Gastroesophageal sphincter (tissue), 3 donors: ENCODE data around the gene HK2.

ENCODE experiments used
- POLR2A ChIP-seq, 2 donors: fragments of 450-650 bp; IDR thresholded peaks; one replicate each; pipeline ENCODE4 v1.6.1; 2017; ENCODE audit warnings: antibody characterized with exemption in 2 of 2, mild to moderate bottlenecking in 2 of 2, moderate library complexity in 1 of 2
- POLR2AphosphoS5 ChIP-seq: sonication (generic); formaldehyde crosslinking; IDR thresholded peaks from one replicate; pipeline ENCODE4 v1.6.1; 2017; ENCODE audit warnings: antibody characterized with exemption
- TF ChIP-seq, protein P1 (sequence below), 4 experiments: fragments of 200-600 bp in 2 of 4; fragments of 450-650 bp in 2 of 4; sonication (generic) in 1 of 4; IDR thresholded peaks; one replicate each; pipeline ENCODE4 v1.5.1; 2017 to 2019; ENCODE audit warnings: antibody characterized with exemption in 4 of 4, mild to moderate bottlenecking in 2 of 4, moderate library complexity in 2 of 4

DNA sequence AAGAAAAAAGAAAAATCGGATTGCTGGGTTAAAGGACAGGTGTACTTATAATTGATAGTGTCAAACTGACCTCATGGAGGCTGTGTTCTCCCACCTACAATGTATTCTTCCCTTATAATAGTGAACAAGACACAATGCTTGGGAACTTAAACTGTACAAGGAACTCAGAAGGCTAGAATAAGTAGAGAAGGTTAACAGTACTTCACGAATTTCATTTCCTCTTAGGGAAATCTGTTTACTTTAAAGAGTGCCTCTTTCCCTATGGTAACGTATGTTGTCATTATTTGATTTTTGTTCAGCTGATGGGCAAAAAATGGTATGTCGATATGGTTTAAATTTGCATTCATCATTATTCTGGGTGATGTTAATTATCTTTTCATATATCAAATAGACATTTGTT is 9.2 kb upstream of the HK2 start:
- TF ChIP-seq POLR2AphosphoS5 (no peak), POLR2A (IDR thresholded peaks at IDR 0.05) (no peak)
- TF ChIP-seq, protein P1, sequence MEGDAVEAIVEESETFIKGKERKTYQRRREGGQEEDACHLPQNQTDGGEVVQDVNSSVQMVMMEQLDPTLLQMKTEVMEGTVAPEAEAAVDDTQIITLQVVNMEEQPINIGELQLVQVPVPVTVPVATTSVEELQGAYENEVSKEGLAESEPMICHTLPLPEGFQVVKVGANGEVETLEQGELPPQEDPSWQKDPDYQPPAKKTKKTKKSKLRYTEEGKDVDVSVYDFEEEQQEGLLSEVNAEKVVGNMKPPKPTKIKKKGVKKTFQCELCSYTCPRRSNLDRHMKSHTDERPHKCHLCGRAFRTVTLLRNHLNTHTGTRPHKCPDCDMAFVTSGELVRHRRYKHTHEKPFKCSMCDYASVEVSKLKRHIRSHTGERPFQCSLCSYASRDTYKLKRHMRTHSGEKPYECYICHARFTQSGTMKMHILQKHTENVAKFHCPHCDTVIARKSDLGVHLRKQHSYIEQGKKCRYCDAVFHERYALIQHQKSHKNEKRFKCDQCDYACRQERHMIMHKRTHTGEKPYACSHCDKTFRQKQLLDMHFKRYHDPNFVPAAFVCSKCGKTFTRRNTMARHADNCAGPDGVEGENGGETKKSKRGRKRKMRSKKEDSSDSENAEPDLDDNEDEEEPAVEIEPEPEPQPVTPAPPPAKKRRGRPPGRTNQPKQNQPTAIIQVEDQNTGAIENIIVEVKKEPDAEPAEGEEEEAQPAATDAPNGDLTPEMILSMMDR (IDR thresholded peaks at IDR 0.05): no peak
